SKM-1 (cell line): ENCODE results near the gene ZBTB5.
"Not testable (repeated sequence)": the region's sequence is repeated elsewhere in the genome, so short reads cannot be mapped to it uniquely, and the experiment has no call there.

Source experiments
- DNase-seq: peaks from one replicate; lab custom pipeline; 2025; ENCODE audit not compliant: unreplicated experiment; lab: John Stamatoyannopoulos, UW

The ZBTB5 gene

DNA sequence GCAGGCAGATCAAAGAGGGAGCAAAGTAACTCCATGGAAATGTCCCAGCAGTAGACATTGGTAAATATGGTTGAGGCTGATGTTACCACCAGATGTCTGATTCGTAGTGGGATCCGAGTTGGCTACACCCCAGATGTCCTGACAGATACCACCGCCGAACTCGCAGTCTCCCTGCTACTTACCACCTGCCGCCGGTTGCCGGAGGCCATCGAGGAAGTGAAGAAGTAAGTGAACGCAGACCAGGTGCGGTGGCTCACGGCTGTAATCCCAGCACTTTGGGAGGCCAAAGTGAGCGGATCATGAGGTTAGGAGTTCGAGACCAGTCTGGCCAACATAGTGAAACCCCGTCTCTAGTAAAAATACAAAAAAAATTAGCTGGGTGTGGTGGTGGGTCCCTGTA, 38.8 kb downstream of the ZBTB5 start:
- not testable (repeated sequence) for DNase-seq

DNA sequence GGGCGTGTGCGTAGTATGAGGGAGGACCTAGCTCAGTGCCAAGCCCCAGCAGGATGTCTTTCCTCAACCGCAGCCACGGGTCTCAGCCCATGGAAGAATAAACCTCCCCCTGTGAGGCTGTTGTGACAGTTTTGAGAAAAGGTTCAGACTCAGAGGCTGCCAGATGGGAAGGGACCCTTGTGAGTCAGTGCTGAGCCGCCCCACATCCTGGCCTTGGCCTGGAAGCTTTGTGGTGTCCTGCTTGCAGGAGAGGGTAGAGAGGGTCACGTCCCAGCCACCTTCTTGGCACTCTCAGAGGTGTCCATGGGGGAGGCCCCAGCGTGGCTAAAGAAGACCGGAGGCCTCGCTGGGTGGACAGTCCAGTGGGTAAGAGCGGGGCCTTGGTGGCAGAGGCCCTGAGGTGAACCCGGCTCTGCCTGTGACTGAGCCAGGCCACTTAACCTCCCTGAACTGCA, 39.9 kb downstream of the ZBTB5 start:
- no peak for DNase-seq

DNA sequence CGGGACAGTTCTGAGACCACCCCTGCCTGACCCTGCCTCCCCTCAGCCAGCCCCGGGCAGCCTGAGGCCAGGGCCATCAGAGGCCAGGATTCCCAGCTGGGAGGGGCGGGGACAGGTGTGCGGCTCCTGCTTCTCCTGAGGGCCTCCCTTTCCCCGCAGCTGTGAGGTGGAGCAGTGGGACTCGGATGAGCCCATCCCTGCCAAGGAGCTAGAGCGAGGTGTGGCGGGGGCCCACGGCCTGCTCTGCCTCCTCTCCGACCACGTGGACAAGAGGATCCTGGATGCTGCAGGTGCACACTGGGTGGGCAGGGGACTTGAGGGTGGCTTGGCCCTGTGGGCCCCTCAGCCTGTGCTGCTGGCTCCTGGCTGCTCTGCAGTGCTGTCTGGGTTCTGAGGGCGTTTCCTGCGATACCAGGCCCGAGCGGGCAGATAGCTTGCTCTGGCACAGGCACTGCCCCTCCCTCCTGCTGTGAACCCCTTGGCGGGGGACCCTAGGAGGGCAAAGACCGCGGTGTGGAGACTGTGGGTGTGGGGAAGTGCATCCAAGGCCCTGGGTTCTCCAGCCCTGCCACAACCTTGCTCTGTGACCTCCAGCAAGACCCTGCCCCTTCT, 40.5 kb downstream of the ZBTB5 start:
- no peak for DNase-seq

DNA sequence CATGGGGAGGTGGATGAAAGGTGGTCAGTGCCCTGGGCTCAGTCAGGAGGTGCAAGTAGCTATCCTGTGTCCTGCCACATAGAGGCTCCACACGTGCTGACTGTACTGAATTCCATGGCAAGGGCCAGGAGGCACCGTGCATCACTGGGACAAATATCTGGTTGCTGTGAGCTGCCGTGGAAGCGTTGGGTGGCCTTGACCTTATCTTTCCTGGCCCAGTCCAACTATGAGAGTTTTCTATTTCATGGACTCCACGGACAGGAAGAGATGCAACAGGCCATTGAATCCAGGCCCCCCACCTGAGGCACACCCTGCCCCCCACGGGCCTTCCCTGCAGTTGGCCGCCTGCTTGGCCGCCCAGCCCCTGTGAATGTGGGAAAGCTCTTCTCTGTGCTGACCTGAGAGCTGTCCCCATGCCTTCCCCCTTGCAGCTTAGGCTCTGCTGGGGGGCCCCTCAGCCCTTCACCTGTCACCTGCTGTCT, 41.0 kb downstream of the ZBTB5 start:
- no peak for DNase-seq

DNA sequence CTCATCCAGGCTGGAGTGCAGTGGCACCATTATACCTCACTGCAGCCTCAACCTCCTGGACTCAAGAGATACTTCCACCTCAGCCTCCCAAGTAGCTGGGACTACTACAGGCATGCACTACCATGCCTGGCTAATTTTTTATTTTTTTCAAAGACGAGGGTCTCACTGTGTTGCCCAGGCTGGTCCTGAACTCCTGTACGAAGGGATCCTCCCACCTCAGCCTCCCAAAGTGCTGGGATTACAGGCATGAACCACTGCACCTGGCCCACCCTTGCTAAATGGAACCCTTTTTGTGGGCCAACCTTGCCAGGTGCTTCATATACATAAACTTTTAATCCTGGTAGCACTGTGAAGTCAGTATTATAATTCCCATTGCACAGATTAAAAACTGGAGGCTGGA, 41.7 kb downstream of the ZBTB5 start:
- DNase-seq, result no peak

DNA sequence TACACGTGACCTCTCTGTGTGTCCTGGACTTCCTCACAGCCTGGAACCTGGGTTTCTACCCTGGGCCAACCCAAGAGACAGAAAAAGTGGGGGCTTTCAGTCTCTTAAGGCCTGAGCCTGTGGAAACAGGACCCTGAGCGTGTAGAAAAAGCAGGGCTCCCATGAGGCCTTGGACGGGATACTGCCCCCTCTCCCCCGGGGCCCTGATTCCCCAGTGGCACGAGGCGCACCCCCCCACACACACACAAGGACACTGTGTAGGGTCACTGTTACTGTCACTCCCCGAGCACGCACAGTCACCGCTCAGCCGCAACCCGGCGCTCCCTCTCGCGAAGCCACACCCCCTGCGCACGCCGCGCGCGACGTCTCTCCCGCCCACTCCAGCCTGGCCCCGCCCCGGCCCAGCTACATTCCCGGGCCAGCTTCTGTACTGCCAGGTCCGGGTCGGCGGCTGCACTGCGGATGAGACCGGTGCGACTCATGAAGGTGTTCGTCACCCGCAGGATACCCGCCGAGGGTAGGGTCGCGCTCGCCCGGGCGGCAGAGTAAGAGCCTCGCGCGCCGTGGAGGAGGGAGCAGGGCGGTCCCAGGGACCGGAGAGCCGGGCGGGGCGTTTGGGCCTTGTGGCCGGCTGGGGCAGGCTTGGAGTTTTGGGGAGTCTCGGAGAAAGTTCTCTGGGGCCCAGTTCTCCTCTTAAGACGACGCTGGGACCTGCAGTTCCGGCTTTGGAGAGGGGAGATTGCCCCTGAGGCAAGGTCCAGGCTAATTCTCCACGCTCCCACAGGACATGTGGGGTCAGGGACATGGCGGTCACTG, 42.8 kb downstream of the ZBTB5 start, which contains the start of gene GRHPR:
Gene GRHPR (plus strand): TSS at position 408 of the 816 bp plus-strand sequence. CDS start 55 bp downstream, at position 463.
- DNase-seq, result peak; percentile 77

DNA sequence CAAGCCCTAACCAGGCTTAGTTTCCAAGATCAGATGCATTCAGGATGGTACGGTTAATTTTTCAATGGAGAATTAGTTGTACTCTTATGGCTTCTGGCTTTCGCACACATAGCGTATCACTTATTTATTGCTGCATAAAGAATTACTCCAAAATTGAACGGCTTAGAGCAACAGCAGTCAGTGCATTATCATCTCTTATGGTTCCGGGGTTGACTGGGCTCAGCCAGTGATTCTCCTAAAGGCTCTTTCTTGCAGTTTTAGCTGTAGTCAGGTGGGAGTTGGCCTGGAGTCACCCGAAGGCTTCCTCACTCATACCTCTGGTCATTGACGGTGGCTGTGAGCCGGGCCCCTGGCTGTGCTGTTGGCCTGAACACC, 43.3 kb downstream of the ZBTB5 start:
- DNase-seq, result no peak

DNA sequence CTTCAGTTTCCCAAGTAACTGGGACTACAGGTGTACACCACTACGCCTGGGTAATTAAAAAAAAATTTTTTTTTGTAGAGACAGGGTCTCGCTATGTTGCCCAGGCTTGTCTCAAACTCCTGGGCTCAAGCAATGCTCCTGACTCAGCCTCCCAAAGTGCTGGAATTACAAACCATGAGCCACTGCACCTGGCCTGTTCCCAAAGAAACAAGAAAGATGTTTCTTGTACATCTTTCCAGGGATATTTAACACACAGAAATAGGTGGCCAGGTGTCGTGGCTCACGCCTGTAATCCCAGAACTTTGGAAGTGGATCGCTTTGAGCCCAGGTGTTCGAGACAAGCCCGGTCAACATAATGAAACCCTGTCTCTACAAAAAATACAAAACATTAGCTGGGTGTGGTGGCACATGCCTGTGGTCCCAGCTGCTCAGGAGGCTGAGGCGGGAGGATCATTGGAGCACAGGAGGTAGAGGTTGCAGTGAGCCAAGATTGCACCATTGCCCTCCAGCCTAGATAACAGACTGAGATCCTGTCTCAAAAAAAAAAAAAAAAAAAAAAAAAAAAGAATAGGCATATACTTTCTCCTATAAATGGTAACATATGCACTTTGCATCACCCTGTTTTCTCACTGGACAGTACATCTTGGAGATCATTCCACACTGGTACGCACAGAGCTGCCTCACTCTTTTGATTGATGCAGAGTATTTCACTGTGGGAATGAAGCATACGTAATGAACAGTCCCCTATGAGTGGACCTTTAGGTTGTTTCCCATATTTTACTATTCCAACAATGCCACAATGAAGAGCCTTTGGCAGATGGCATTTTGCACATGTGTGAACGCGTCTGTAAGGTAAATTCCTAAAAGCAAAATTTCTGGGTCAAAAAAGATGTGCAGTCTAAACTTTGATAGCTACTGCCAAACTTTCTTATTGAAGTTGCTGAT, 44.7 kb downstream of the ZBTB5 start:
- no peak for DNase-seq

DNA sequence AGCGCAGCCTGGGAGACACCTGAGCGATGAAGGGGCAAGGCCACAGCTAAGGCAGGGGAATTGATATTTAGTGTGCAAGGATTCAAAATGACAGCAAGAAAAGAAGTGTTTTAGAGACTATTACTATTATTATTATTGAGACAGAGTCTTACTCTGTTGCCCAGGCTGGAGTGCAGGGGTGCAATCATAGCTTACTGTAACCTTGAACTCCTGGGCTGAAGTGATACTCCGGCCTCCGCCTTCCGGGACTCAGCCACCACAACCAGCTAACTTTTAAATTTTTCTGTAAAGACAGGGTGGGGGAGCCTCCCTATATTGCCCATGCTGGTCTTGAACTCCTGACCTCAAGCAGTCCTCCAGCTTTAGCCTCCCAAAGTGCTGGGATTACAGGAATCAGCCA, 46.0 kb downstream of the ZBTB5 start:
- DNase-seq, result no peak

DNA sequence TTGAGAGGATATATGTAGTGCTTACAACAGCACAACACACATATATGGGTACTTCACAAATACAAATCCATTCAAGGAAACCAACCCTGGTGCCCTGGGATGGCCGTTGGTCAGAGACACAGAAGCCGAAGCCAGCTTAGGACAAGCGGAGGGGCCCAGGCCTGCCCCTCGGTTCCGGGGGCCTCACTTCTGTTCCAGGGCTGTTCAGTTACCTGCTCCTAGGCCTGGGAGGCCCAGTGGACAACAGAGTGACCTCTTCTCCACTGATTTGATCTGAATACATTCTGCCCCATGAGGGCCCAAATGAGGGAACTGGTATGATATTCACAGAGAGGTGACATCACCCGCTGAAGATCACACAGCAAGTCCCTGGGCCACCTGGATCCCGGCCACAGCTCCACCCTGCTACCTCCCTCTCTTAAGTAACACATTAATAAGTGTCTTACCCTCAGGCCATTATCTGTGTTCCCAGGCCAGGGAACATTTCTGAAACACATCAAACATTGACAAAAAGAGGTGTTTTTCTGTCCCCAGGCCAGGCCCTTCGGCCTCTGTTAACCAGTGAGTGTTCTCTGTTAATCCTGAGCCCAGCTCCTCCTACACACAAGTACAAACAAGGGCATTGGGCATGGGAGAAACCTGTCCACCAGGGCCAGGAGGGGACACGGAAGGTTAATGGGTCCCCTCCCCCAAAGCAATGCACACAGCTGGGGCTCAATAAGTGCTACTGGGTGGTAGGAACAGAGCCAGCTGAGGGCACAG, 47.2 kb downstream of the ZBTB5 start:
- no peak for DNase-seq

DNA sequence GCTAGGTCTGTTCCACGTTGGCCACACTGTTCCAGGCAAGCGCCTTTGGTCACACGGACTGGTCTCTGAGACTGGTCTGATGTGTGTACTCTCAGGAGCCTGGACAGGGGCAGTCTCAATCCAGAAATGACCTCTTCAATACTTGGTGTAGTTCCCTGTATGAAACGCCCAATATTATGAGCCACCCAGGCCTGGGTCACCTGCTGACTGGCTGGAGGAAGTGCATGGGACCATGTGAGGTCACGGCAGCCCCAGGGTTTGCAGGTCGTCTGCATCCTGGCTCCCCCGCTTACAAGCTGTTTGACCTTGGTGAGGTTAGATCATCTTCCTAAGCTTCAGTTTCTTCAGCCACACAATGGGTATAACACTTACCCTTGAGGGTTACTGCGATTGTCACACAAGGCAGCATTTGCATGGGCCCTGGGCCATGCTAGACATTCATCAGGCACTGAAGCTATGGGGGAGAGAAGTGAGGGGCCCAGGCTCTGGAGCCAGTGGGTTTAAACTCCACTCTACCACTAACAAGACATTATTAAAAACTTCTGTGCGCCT, 47.9 kb downstream of the ZBTB5 start:
- DNase-seq, result no peak

DNA sequence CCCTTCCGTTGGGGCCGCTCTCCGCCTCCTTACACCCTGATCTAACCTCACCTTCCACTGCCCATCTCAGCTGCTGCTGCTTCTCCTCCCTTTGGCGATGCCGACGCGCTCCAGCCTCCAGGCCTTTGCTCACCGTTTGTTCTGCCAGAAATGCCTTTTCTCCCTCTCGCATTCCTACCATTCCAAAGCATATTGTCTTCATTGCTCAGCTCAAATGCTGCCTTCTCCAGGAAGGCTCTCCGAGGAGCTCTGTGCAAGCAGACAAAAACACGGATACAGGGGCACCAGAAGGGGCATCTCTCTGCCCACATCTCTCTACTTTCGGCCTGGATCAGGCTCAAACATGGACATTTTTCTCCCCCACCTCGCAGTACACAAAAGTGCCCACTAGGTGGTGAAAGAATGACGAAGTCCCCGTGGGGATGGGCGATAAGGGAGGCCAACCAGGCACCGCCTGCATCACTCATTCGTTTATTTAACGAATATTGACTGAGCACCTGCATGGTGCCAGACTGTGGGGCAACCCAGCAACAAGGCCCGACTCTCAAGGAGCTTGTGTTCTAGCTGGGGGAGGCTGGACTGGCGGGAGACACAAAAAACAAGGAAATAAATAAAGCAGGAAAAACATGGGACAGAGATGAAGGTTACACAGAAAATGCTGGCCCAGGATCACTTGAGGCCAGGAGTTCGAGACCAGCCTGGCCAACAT, 50.1 kb downstream of the ZBTB5 start:
- DNase-seq, result peak; percentile 20

DNA sequence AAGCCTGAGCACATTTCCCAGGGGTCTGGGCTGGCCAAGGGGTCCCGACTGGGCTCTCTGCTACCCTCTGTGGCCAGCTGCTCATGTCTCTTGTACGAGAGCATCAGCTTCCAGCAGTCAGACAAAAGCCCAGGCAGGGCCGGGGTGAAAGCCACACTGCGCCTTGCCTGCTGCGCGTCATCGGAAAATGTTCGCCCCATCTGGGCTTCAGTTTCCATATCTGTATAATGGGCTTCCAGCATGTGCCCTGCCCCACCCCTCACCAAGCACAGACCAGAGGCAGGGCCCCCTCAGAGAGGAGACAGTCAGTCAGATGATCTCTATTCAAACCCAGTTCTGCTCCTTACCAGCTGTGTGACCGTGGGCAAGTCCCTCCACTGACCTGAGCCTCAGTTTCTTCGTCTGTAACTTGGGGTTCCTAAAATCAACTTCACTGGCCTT, 50.7 kb downstream of the ZBTB5 start:
- DNase-seq, result no peak

DNA sequence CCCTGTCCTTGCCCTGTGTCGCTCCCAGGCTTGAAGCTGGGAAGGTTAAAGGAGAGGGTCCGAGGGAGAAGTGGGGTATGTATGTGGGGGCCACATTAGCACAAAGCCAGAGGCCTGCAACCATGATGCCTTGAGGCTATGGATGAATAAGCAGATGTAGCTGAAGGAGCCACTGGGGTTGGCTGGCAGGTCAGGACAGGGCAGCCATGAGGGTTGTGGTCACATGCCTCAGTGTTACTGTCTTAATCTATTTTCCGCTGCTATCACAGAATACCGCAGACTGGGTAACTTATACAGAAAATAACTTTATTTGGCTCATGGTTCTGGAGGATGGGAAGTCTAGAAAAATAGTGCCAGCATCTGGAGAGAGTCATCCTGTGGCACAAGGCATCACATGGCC, 51.9 kb downstream of the ZBTB5 start:
- no peak for DNase-seq

DNA sequence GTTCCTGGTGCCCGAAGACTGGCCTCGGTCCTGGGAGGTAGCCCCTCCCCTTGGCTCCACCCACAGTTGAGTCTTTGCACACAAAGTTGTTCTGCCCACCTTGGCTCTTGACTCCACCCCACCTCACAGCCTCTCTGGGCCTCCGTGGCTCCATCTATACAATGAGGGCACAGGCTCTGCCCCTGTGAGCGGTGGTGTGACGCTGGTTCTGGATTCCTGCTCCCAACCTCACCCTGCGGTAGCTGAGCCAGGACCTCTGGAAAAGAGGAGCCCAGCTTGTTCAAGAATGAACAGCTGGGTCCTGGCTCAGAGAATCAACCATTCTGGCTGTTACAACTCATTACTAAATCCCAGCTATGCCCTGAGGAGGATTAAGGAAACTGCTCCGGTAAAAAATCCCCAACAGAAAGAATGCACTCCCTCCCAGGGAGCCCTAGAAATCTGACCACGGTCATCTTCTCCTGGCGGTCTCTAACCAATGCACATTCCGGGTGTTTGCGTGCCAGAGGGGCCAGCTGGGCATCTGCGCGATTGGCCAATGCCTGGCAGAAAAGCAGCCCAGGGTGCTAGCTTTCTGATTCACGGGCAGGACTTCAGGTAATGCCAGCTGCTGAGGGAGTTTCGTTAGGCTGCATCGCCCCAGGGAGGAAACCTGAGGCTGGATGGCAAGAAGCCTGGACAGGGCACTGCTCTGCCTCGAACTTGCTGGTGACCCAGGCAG, 52.7 kb downstream of the ZBTB5 start:
- DNase-seq, result no peak

DNA sequence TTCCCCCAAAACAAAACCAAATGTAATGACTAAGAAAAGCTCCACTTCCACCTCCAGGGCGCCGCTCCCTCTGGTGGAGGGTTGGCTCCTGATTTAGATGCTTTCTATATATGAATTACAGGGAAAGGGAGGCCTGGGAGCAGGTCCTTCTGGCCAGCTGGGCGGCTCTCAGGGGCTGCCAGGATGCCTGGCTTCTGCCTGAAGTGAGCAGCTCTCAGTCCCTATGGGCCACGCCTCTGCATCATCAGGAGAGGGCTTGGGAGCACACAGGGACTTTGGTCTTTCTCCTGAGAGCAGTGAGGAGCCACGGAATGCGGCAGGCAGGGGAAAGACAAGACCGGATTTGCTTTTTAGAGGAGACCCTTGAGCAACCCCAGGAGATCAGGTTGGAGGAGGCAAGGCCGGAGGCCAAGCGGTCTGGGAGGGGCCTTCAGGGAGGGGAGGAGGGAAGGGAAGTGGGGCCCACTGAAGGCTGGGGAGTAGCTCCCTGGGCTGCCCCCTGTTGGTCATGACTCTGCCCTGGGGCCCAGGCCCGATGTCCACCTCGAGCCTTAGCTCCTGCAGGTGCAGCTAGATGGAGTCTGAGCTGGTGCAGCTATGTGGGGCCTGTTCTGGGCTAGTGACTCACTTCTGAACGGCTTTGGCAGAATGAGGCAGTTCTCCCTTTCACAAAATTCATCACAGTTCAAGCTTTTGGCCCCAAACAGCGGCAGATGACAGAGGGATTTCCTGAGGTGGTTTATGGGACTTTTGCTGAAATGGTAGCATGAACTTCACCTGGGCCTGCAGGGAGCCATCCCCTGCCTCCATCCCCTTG, 54.1 kb downstream of the ZBTB5 start:
- DNase-seq, result no peak

DNA sequence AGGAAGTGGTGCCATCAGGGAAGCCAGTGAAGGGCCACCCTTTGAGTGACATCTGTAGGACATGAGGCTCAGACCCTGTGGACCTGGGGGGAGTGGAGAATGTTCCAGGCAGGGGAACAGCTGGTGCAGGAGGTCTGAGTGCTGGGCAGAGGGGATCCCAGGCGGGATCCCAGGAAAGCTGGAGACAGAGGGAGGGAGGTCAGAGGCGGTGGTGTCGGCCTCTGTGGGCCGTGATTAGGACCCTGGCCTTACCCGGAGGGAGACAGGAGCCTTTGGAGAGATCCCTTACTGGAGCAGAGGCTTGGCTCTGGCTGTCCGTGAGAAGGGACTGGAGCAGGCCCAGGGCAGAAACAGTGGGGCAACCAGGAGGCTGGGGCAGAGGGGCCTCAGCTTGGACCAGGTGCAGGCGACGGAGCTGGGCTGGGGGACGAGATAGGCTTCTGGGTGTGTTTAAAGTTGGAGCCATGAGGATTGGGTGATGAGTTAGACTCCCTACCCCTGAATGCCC, 54.8 kb downstream of the ZBTB5 start:
- DNase-seq, result no peak
